Breast epithelium (tissue), 4 donors: ENCODE data around the gene SLC2A4. TPM values are rescaled to one million over a fixed set of nuclear protein-coding genes. Genes with fewer than 3 reads are reported as not detected.
A peak's percentile ranks its signal among the peaks of the same experiment; 100 is the strongest.

Experiments used
- DNase-seq, 2 donors: peaks; one replicate each; pipeline ENCODE4 v3.0.0-alpha.2; 2019; ENCODE audit warnings: low spot score in 2 of 2
- H3K27ac ChIP-seq, 2 donors: fragments of 200-600 bp; sonication (generic) in 1 of 2; one replicate each; pipeline ENCODE4 v1.5.1; 2016 to 2019; ENCODE audit warnings: mild to moderate bottlenecking in 1 of 2
- H3K27me3 ChIP-seq, 2 donors: fragments of 200-600 bp; sonication (generic) in 1 of 2; one replicate each; pipeline versions ENCODE4 v1.5.1 to v1.6.0; 2017 to 2019; ENCODE audit warnings: control low read depth in 1 of 2, mild to moderate bottlenecking in 1 of 2
- H3K36me3 ChIP-seq: fragments of 200-600 bp; one replicate; pipeline ENCODE4 v1.5.1; 2019
- H3K4me1 ChIP-seq, 2 donors: fragments of 200-600 bp; sonication (generic); one replicate each; pipeline ENCODE4 v1.5.1; 2016 to 2019; ENCODE audit warnings: control low read depth in 1 of 2
- H3K4me3 ChIP-seq, 3 donors: fragments of 200-600 bp; sonication (generic); 1 replicate in 2 of 3; 2 replicates in 1 of 3; pipeline ENCODE4 v1.5.1; 2016 to 2019; ENCODE audit warnings: mild to moderate bottlenecking in 3 of 3, moderate library complexity in 2 of 3
- H3K9me3 ChIP-seq, 2 donors: fragments of 200-600 bp; sonication (generic) in 1 of 2; one replicate each; pipeline ENCODE4 v1.5.1; 2016 to 2019; ENCODE audit warnings: control low read depth in 1 of 2
- POLR2A ChIP-seq: fragments of 450-650 bp; IDR thresholded peaks from one replicate; pipeline ENCODE4 v1.6.1; 2016; ENCODE audit warnings: antibody characterized with exemption, mild to moderate bottlenecking, moderate library complexity
- POLR2AphosphoS5 ChIP-seq, 3 donors: sonication (generic); formaldehyde crosslinking; IDR thresholded peaks; one replicate each; pipeline ENCODE4 v1.6.1; 2017; ENCODE audit warnings: antibody characterized with exemption in 3 of 3
- intact Hi-C: fragments of 100-400 bp; cut with DNase I; formaldehyde crosslinking; loops from one replicate; pipeline ENCODE4 v1.15.1; 2023; ENCODE audit warnings: low total_unique reads
- total RNA-seq, 3 donors: library from RNA; depleted of rRNA; stranded (reverse); fragments of >200 nt; gene quantifications; one replicate each; pipeline ENCODE4 v1.1.0, GENCODE V29; 2016
- TF ChIP-seq, protein P1 (sequence below), 3 donors: fragments of 450-650 bp; IDR thresholded peaks; one replicate each; pipeline ENCODE4 v1.5.1; 2016 to 2017; ENCODE audit warnings: antibody characterized with exemption in 3 of 3, mild to moderate bottlenecking in 3 of 3, moderate library complexity in 3 of 3

SLC2A4 gene
- total RNA-seq, 3 donors from 2014 or later: 2.6 to 32.5 (median 3.5) TPM

GRCh38 chr17:7238420-7239090 is 43.0 kb upstream of the SLC2A4 start:
- DNase-seq: no peak
- H3K4me1 ChIP-seq: peaks cover 4 to 26% of the 10 kb centered on the region in 2 donors

DNA sequence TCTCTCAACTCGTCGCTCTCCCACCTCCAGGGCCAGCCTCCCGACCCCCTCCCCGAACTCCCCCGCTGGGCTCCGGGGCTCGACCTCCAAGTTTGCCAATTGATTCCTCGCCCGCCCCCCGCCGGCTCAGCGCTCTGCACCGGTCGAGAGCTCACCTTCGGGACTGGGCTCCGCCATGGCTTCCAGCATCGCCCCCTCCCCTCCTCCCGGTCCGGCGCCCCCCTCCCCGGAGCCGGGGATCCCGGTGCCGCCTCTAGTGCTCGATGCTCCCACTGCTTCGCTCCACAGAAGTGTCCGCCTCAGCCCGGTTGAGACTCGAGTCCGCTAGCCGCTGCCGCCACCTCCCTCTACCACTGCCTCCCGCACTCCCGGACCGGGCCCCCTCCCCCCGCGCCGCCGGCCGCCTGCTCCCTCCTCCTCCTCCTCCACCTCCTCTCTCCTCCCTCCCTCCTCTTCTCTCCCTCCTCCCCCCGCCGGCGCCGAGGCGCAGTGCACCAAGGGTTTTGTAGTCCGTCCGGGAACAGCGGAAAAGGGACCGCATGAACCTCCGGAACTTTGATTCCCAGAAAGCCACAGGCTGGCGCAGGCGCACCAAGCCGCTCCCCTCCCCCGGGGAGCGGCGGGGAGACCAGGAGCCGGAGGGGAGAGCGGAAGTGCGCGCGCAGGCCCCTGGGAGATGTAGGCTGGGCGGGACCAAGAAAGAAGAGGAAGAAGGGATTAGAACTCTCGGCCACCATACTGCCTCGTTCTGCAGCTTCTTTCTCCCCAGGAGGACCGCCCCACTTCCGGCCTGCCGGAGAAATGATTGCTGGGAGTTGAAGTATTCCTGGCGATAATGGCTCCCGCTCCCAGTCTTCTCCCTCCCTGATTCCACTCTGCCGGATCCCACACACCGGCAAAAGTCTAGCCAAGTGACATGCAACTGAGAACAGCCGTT is 42.2 kb upstream of the SLC2A4 start, which contains the start of gene PHF23:
Gene PHF23, minus strand, starts transcription at position 367 of the 937 bp plus-strand sequence. Its CDS starts 178 bp downstream, at position 189.
- peak; percentile 99 for DNase-seq
- H3K27ac ChIP-seq: peak within 1 kb of the TSS; percentile 97 to 100
- intact Hi-C loops: no loop called here
- H3K9me3 ChIP-seq: no peaks in the 10 kb centered on the region
- H3K4me3 ChIP-seq: peak within 1 kb of the TSS; percentile 85 to 99 (median 89)
- H3K4me1 ChIP-seq: peaks cover 4 to 26% of the 10 kb centered on the region in 2 donors
- no peaks in the 10 kb centered on the region for H3K36me3 ChIP-seq
- no peaks in the 10 kb centered on the region for H3K27me3 ChIP-seq
- TF ChIP-seq POLR2AphosphoS5 (IDR thresholded peaks at IDR 0.05) (peak; percentile 74 to 93 (median 86)), POLR2A (peak; percentile 38)
- TF ChIP-seq, protein P1, sequence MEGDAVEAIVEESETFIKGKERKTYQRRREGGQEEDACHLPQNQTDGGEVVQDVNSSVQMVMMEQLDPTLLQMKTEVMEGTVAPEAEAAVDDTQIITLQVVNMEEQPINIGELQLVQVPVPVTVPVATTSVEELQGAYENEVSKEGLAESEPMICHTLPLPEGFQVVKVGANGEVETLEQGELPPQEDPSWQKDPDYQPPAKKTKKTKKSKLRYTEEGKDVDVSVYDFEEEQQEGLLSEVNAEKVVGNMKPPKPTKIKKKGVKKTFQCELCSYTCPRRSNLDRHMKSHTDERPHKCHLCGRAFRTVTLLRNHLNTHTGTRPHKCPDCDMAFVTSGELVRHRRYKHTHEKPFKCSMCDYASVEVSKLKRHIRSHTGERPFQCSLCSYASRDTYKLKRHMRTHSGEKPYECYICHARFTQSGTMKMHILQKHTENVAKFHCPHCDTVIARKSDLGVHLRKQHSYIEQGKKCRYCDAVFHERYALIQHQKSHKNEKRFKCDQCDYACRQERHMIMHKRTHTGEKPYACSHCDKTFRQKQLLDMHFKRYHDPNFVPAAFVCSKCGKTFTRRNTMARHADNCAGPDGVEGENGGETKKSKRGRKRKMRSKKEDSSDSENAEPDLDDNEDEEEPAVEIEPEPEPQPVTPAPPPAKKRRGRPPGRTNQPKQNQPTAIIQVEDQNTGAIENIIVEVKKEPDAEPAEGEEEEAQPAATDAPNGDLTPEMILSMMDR (IDR thresholded peaks at IDR 0.05): peak; percentile 23 to 63 (median 61)

More at GRCh38 chr17:7238420-7239090, 43.0 kb upstream of the SLC2A4 start:
- intact Hi-C loops: no loop called here
- no peak for TF ChIP-seq POLR2A
- Histone ChIP-seq H3K4me3 (peak overlapping the region; percentile 85 to 99 (median 89)), H3K36me3 (no peaks in the 10 kb centered on the region), H3K9me3 (no peaks in the 10 kb centered on the region), H3K27me3 (no peaks in the 10 kb centered on the region), H3K27ac (peak overlapping the region; percentile 97 to 100)

DNA sequence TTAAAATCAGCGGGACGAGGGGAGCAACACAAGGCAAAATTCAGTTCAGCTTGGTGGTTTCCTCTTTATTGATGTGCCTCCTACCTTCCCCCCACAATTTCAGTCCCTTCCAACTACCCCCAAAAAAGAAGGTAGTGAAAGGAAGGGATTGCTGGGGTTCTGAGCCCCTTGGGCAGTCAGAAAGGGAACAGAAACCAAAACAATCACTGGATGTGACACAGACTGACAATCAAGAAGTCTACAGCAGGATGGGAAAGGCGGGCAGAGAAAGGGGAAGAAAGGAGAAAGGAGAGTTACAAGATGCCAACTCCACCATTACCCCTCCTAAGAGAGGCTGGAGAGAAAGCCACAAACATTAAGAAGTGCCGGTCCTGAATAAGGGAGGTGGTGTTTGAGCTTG is 41.1 kb upstream of the SLC2A4 start:
- DNase-seq: no peak
- no peak for TF ChIP-seq POLR2AphosphoS5 (IDR thresholded peaks at IDR 0.05)
- TF ChIP-seq, protein P1 (IDR thresholded peaks at IDR 0.05): no peak
- no peak for TF ChIP-seq POLR2A
- Histone ChIP-seq H3K9me3 (no peaks in the 10 kb centered on the region), H3K4me3 (peak overlapping the region; percentile 12 to 89 (median 85)), H3K4me1 (peaks cover 4 to 18% of the 10 kb centered on the region in 2 donors), H3K27ac (peak overlapping the region; percentile 99 to 100), H3K36me3 (no peaks in the 10 kb centered on the region), H3K27me3 (no peaks in the 10 kb centered on the region)
- intact Hi-C loops: no loop called here

GRCh38 chr17:7241090-7241733 is 40.3 kb upstream of the SLC2A4 start:
- TF ChIP-seq POLR2AphosphoS5 (IDR thresholded peaks at IDR 0.05): no peak
- TF ChIP-seq POLR2A: no peak
- TF ChIP-seq, protein P1 (IDR thresholded peaks at IDR 0.05): no peak
- no peak for DNase-seq
- intact Hi-C loops: no loop called here

More at GRCh38 chr17:7241090-7241733, 40.3 kb upstream of the SLC2A4 start:
- Histone ChIP-seq H3K4me1 (peaks cover 4 to 17% of the 10 kb centered on the region in 2 donors), H3K9me3 (no peaks in the 10 kb centered on the region), H3K27me3 (no peaks in the 10 kb centered on the region), H3K36me3 (no peaks in the 10 kb centered on the region), H3K4me3 (peak overlapping the region; percentile 85 to 89 (median 85)), H3K27ac (peak overlapping the region; percentile 99 to 100)
